ENCODE measurements around the gene ZNF423. TPM values are rescaled to one million over a fixed set of nuclear protein-coding genes. Genes with fewer than 3 reads are reported as not detected.

Gene ZNF423
- total RNA-seq, 1 experiment from 2014 or later, result 0.20 TPM

DNA sequence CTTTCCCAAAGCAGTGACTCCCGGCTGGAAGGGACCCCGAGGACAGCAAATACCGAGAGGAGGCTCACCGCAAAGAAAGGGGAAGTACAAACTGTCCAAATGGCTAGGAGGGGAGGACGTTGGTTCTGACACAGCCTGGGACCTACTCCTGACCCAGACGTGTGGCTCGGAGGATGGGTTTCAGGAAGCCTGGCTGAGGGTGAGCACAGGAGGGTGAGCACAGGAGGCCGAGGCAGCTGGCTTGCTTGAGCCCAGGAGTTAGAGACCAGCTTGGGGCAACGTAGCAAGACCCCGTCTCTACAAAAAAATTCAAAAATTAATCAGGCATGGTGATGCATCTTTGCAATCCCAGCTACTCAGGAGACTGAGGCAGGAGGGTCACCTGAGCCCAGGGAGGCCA lies 399.1 kb downstream of the ZNF423 start:
- H3K4me3 Mint-ChIP-seq (ENCODE audit: unreplicated experiment), result no peak overlapping the region
- no peaks in the 10 kb centered on the region for H3K4me1 ChIP-seq
- H3K27me3 Mint-ChIP-seq (ENCODE audit: insufficient read depth, unreplicated experiment), result peaks cover 17% of the 10 kb centered on the region
- POLR2A ChIA-PET, result no interaction called here
- no peak overlapping the region for H3K27ac Mint-ChIP-seq (ENCODE audit: unreplicated experiment)
- no TSS peak for BruUV-seq (replicated peaks)
- peaks cover 5% of the 10 kb centered on the region; the same call in 1 of the 2 replicates for H3K9me3 ChIP-seq
- TF ChIP-seq, protein P1, sequence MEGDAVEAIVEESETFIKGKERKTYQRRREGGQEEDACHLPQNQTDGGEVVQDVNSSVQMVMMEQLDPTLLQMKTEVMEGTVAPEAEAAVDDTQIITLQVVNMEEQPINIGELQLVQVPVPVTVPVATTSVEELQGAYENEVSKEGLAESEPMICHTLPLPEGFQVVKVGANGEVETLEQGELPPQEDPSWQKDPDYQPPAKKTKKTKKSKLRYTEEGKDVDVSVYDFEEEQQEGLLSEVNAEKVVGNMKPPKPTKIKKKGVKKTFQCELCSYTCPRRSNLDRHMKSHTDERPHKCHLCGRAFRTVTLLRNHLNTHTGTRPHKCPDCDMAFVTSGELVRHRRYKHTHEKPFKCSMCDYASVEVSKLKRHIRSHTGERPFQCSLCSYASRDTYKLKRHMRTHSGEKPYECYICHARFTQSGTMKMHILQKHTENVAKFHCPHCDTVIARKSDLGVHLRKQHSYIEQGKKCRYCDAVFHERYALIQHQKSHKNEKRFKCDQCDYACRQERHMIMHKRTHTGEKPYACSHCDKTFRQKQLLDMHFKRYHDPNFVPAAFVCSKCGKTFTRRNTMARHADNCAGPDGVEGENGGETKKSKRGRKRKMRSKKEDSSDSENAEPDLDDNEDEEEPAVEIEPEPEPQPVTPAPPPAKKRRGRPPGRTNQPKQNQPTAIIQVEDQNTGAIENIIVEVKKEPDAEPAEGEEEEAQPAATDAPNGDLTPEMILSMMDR (IDR thresholded peaks at IDR 0.05; ENCODE audit: insufficient read depth in 1 of 2, low read depth in 1 of 2, low read length in 1 of 2, severe bottlenecking in 1 of 2, unreplicated experiment in 1 of 2), result no peak
- no peaks in the 10 kb centered on the region for H3K9me3 Mint-ChIP-seq (ENCODE audit: unreplicated experiment)
- no peaks in the 10 kb centered on the region; the same call in 1 of the 2 replicates for H3K27me3 ChIP-seq (replicated peaks; ENCODE audit: control insufficient read depth, insufficient read depth, low read length)
- no peak overlapping the region for H3K4me3 ChIP-seq (ENCODE audit: low read depth, low read length)
- H3K36me3 Mint-ChIP-seq (ENCODE audit: insufficient read depth, unreplicated experiment), result no peaks in the 10 kb centered on the region
- peak in 1 of 2 experiments; percentile 29 for DNase-seq
- CTCF ChIA-PET, result no interaction called here
- no peaks in the 10 kb centered on the region for H3K4me1 Mint-ChIP-seq (ENCODE audit: low read depth, unreplicated experiment)
- no peaks in the 10 kb centered on the region for H3K36me3 ChIP-seq (ENCODE audit: control insufficient read depth, insufficient read depth, low read length)
- intact Hi-C loops (cut with micrococcal nuclease; ENCODE audit: unreplicated experiment), result no loop called here

DNA sequence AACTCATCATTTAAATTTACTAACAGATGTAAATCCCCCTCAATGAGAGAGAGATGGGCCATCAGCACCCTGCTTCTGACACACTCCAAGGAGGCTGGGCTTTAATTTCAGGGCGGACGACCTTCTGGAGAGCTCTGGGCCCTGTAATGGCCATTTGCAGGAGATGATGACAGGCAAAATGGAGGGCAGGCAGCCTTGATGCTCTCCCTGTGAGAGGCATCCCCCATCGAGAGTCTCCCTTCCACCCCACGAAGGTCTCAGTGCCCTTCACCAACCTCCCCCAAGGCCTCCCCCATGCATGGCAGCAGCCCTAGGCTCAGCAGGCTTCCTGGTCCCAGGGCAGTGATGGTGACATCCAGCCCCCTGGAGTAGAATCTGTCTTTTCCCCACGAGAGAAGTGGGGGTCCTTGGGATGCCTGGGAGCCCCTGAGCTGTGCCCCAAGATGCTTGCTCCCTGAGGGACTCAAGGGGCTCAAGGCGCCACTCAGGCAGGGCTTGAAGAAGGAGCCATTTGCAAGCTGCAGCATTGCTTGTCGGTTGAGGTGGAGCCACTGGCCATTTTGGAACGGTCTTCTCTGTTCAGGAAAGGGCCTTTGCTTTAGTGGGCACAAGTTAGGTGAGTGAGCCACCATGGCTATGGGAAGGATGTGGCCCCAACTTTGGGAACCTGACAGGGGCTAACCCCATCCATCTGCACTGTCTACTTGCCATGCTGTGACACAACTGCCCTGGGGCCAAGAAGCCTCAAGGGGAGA lies 399.7 kb downstream of the ZNF423 start:
- no peak overlapping the region for H3K4me3 Mint-ChIP-seq (ENCODE audit: unreplicated experiment)
- H3K9me3 Mint-ChIP-seq (ENCODE audit: unreplicated experiment), result no peaks in the 10 kb centered on the region
- H3K27me3 ChIP-seq (replicated peaks; ENCODE audit: control insufficient read depth, insufficient read depth, low read length), result no peaks in the 10 kb centered on the region; the same call in 1 of the 2 replicates
- POLR2A ChIA-PET, result no interaction called here
- no TSS peak for BruUV-seq (replicated peaks)
- H3K36me3 ChIP-seq (ENCODE audit: control insufficient read depth, insufficient read depth, low read length), result no peaks in the 10 kb centered on the region
- H3K4me1 ChIP-seq, result no peaks in the 10 kb centered on the region
- intact Hi-C loops (cut with micrococcal nuclease; ENCODE audit: unreplicated experiment), result no loop called here
- H3K9me3 ChIP-seq, result peaks cover 5% of the 10 kb centered on the region; the same call in 1 of the 2 replicates
- H3K36me3 Mint-ChIP-seq (ENCODE audit: insufficient read depth, unreplicated experiment), result no peaks in the 10 kb centered on the region
- TF ChIP-seq, protein P1 (IDR thresholded peaks at IDR 0.05; ENCODE audit: insufficient read depth in 1 of 2, low read depth in 1 of 2, low read length in 1 of 2, severe bottlenecking in 1 of 2, unreplicated experiment in 1 of 2), result no peak
- no peak overlapping the region for H3K27ac Mint-ChIP-seq (ENCODE audit: unreplicated experiment)
- peaks cover 22% of the 10 kb centered on the region for H3K27me3 Mint-ChIP-seq (ENCODE audit: insufficient read depth, unreplicated experiment)
- CTCF ChIA-PET, result no interaction called here
- DNase-seq, result peak in 1 of 2 experiments; percentile 14
- no peaks in the 10 kb centered on the region for H3K4me1 Mint-ChIP-seq (ENCODE audit: low read depth, unreplicated experiment)
- no peak overlapping the region for H3K4me3 ChIP-seq (ENCODE audit: low read depth, low read length)

DNA sequence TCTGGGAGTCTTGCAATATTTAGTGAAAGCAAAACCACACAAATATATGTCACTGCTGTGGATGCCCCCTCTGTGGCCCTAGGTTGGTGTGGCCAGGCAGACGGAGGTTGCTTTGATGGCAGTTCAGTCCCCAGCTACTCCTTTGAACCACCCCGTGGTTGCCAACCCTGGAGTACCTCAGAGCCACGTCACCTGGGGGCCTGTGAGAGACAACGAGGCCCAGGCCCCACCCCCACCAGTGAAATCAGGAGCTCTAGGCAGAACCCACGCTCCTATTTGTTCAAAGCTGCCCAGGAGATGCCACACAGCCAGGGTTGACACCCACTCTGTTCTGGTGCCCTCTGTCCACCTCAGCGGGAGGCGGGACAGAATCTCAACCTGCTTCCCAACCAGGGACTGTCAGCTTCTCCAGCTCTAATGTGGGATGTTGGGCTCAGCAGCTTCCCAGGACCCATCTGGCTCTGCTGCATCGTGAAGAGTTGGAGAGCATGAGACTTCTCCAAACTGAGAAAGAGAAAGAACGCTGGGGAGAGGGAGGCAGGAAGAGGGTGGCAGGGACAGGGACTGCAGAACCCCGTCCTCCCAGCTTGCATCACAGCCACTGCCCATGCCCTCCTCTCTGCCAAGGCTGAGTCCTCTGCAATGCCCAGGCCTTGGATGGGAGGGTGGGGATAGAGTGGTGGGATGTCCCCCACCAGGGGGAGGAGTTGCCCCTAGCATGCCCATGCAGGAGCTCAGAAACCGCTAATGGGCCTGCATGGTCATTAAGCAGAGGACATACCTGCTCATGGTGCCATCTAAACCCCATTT lies 400.5 kb downstream of the ZNF423 start:
- TF ChIP-seq, protein P1 (IDR thresholded peaks at IDR 0.05; ENCODE audit: insufficient read depth in 1 of 2, low read depth in 1 of 2, low read length in 1 of 2, severe bottlenecking in 1 of 2, unreplicated experiment in 1 of 2), result no peak
- Mint-ChIP-seq H3K27me3 (ENCODE audit: insufficient read depth, unreplicated experiment) (peaks cover 23% of the 10 kb centered on the region), H3K4me1 (ENCODE audit: low read depth, unreplicated experiment) (no peaks in the 10 kb centered on the region), H3K4me3 (ENCODE audit: unreplicated experiment) (no peak overlapping the region), H3K9me3 (ENCODE audit: unreplicated experiment) (no peaks in the 10 kb centered on the region), H3K27ac (ENCODE audit: unreplicated experiment) (no peak overlapping the region), H3K36me3 (ENCODE audit: insufficient read depth, unreplicated experiment) (no peaks in the 10 kb centered on the region)
- Histone ChIP-seq H3K4me3 (ENCODE audit: low read depth, low read length) (no peak overlapping the region), H3K27me3 (replicated peaks; ENCODE audit: control insufficient read depth, insufficient read depth, low read length) (no peaks in the 10 kb centered on the region; the same call in 1 of the 2 replicates), H3K4me1 (no peaks in the 10 kb centered on the region), H3K9me3 (peaks cover 5% of the 10 kb centered on the region; the same call in 1 of the 2 replicates), H3K36me3 (ENCODE audit: control insufficient read depth, insufficient read depth, low read length) (no peaks in the 10 kb centered on the region)
- CTCF ChIA-PET, result interaction anchor here (0.6 kb wide), 1 partner anchor 1027 kb away, joined by 3 read pairs; no protein-coding TSS in a partner anchor
- BruUV-seq (replicated peaks), result no TSS peak
- intact Hi-C loops (cut with micrococcal nuclease; ENCODE audit: unreplicated experiment), result no loop called here
- peak in 1 of 2 experiments; percentile 22 for DNase-seq
- POLR2A ChIA-PET, result no interaction called here
